HEK293T (cell line): Measurements from ENCODE around the gene APOBEC3A.

Source experiments
- ELF4 ChIP-seq: fragments of 450-650 bp; IDR thresholded peaks from 2 replicates; pipeline ENCODE4 v1.6.1; 2017; ENCODE audit warnings: antibody characterized with exemption
- FOXA1 ChIP-seq: fragments of 450-650 bp; IDR thresholded peaks from 2 replicates; pipeline ENCODE4 v1.6.1; 2016; ENCODE audit warnings: mild to moderate bottlenecking
- FOXM1 ChIP-seq: fragments of 450-650 bp; IDR thresholded peaks from 2 replicates; pipeline ENCODE4 v1.6.1; 2017; ENCODE audit warnings: mild to moderate bottlenecking, borderline replicate concordance
- LEF1 ChIP-seq: fragments of 450-650 bp; IDR thresholded peaks from 2 replicates; pipeline ENCODE4 v1.6.1; 2017; ENCODE audit warnings: mild to moderate bottlenecking, borderline replicate concordance
- SP1 ChIP-seq: fragments of 450-650 bp; IDR thresholded peaks from 2 replicates; pipeline ENCODE4 v1.6.1; 2017
- SUZ12 ChIP-seq: fragments of 450-650 bp; IDR thresholded peaks from 2 replicates; pipeline ENCODE4 v1.6.1; 2016; ENCODE audit warnings: mild to moderate bottlenecking

DNA sequence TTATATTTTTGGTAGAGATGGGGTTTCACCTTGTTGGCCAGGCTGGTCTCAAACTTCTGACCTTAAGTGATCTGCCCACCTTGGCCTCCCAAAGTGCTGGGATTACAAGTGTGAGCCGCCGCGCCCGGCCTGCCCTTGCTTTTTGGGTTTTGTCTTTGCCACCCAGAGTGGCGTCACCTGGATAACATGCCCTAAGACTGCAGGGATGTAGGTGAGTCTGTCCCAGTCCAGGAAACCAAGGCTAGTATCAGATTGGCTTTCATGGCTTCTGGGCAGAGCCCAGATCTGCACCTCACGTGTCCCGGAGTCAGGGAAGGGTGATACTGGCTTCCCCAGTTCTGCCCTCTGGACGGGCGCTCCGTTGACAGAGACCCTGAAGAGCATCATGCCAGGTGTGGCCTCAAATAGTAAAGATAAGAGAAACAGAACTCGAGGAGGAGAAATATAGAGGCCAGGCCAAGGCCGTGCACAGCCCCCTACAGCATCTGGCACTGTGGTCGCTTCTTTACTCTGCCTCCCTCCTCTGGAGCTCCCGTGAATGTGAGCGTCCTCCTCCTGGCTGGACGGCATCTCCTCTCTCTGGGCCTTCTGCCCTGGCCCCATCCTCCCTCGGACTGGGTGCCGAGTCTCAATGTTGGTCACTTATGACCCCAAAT is 16.9 kb downstream of the APOBEC3A start:
- TF ChIP-seq FOXA1: no peak
- TF ChIP-seq FOXM1: no peak
- TF ChIP-seq SUZ12: no peak
- TF ChIP-seq LEF1: no peak
- TF ChIP-seq SP1: no peak
- TF ChIP-seq ELF4: no peak
